ENCODE data around the gene MGAT2.
"Not testable (repeated sequence)": the region's sequence is repeated elsewhere in the genome, so short reads cannot be mapped to it uniquely, and the experiment has no call there.

The MGAT2 gene

GRCh38 chr14:49581209-49582112 lies 39.1 kb upstream of the MGAT2 start:
- H3K27ac ChIP-seq: no peak overlapping the region
- H3K9ac ChIP-seq: no peak overlapping the region
- no peak overlapping the region for H2AFZ ChIP-seq (ENCODE audit: low read depth)
- no peak overlapping the region for H3K4me3 ChIP-seq (IDR thresholded peaks at IDR 0.05; ENCODE audit: insufficient read depth, low read depth, low read length)
- peaks cover 42% of the 10 kb centered on the region for H3K79me2 ChIP-seq (ENCODE audit: insufficient read depth, low read depth)
- TF ChIP-seq CTCF (conservative IDR thresholded peaks at IDR 0.05; ENCODE audit: low read depth, low read length): no peak
- peaks cover 4% of the 10 kb centered on the region; the same call in 1 of the 2 replicates for H3K36me3 ChIP-seq (ENCODE audit: insufficient read depth)
- H4K20me1 ChIP-seq (ENCODE audit: insufficient read depth): peaks cover 5% of the 10 kb centered on the region
- H3K27me3 ChIP-seq (ENCODE audit: insufficient read depth, low read depth): no peaks in the 10 kb centered on the region
- no peak overlapping the region for H3K4me2 ChIP-seq
- H3K4me1 ChIP-seq (ENCODE audit: low read depth, poor library complexity, severe bottlenecking): peaks cover 21% of the 10 kb centered on the region

- peaks cover 5% of the 10 kb centered on the region for H4K20me1 ChIP-seq (ENCODE audit: insufficient read depth)
- TF ChIP-seq CTCF (conservative IDR thresholded peaks at IDR 0.05; ENCODE audit: low read depth, low read length): no peak
- peaks cover 42% of the 10 kb centered on the region for H3K79me2 ChIP-seq (ENCODE audit: insufficient read depth, low read depth)
- H3K4me1 ChIP-seq (ENCODE audit: low read depth, poor library complexity, severe bottlenecking): peaks cover 25% of the 10 kb centered on the region
- peaks cover 4% of the 10 kb centered on the region; the same call in 1 of the 2 replicates for H3K36me3 ChIP-seq (ENCODE audit: insufficient read depth)
- H3K4me2 ChIP-seq: no peak overlapping the region
- H3K9ac ChIP-seq: no peak overlapping the region
- H2AFZ ChIP-seq (ENCODE audit: low read depth): no peak overlapping the region
- H3K27me3 ChIP-seq (ENCODE audit: insufficient read depth, low read depth): no peaks in the 10 kb centered on the region
- no peak overlapping the region for H3K4me3 ChIP-seq (IDR thresholded peaks at IDR 0.05; ENCODE audit: insufficient read depth, low read depth, low read length)
- no peak overlapping the region for H3K27ac ChIP-seq
Observed at GRCh38 chr14:49582113-49582977, 38.3 kb upstream of the MGAT2 start.

DNA sequence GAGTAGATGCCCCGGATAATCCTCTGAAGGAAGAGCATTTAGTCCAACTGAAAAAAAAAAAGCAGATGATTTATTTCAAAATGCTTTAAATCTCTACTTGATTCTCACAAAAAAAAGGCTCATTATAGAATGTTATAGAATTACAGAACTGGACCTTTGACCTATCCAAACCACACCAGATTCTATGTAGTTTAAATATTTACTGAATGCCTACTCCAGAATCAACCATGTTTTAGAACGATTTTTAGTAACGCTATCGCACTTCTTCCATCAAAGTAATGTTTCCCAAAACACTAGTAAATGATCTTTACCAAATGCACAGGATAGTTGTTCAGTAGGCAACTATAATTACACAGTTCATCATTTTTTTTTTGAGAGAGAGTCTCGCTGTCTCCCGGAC lies 37.0 kb upstream of the MGAT2 start:
- Histone ChIP-seq H3K27me3 (ENCODE audit: insufficient read depth, low read depth) (no peaks in the 10 kb centered on the region), H3K79me2 (ENCODE audit: insufficient read depth, low read depth) (peaks cover 42% of the 10 kb centered on the region), H2AFZ (ENCODE audit: low read depth) (no peak overlapping the region), H3K9ac (no peak overlapping the region), H3K4me2 (no peak overlapping the region), H3K4me3 (IDR thresholded peaks at IDR 0.05; ENCODE audit: insufficient read depth, low read depth, low read length) (no peak overlapping the region), H3K36me3 (ENCODE audit: insufficient read depth) (peaks cover 4% of the 10 kb centered on the region; the same call in 1 of the 2 replicates), H3K4me1 (ENCODE audit: low read depth, poor library complexity, severe bottlenecking) (peaks cover 26% of the 10 kb centered on the region), H3K27ac (no peak overlapping the region), H4K20me1 (ENCODE audit: insufficient read depth) (peaks cover 5% of the 10 kb centered on the region)
- TF ChIP-seq CTCF (conservative IDR thresholded peaks at IDR 0.05; ENCODE audit: low read depth, low read length): no peak

DNA sequence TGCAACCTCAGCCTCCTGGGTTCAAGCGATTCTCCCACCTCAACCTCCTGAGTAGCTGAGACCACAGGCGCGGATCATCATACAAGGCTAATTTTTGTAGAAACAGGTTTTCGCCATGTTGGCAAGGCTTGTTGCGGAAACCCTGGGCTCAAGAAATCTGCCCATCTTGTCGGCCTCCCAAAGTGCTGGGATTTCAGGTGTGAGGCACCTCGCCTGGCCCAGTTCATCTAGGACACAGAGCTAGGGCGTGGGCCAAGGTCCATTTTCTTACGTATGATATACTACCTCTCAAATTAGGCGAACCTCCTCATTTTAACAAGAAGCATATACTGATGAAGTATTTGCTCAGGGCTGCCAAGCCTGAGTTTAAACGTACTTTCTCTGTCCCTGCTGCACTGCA lies 36.5 kb upstream of the MGAT2 start:
- no peaks in the 10 kb centered on the region for H3K27me3 ChIP-seq (ENCODE audit: insufficient read depth, low read depth)
- H4K20me1 ChIP-seq (ENCODE audit: insufficient read depth): peaks cover 5% of the 10 kb centered on the region
- peaks cover 42% of the 10 kb centered on the region for H3K79me2 ChIP-seq (ENCODE audit: insufficient read depth, low read depth)
- H3K4me3 ChIP-seq (IDR thresholded peaks at IDR 0.05; ENCODE audit: insufficient read depth, low read depth, low read length): no peak overlapping the region
- H3K4me1 ChIP-seq (ENCODE audit: low read depth, poor library complexity, severe bottlenecking): peaks cover 26% of the 10 kb centered on the region
- H2AFZ ChIP-seq (ENCODE audit: low read depth): no peak overlapping the region
- no peak for TF ChIP-seq CTCF (conservative IDR thresholded peaks at IDR 0.05; ENCODE audit: low read depth, low read length)
- H3K36me3 ChIP-seq (ENCODE audit: insufficient read depth): peaks cover 4% of the 10 kb centered on the region; the same call in 1 of the 2 replicates
- H3K9ac ChIP-seq: no peak overlapping the region
- H3K4me2 ChIP-seq: peak overlapping the region; percentile 37; the same call in 1 of the 2 replicates
- H3K27ac ChIP-seq: no peak overlapping the region

DNA sequence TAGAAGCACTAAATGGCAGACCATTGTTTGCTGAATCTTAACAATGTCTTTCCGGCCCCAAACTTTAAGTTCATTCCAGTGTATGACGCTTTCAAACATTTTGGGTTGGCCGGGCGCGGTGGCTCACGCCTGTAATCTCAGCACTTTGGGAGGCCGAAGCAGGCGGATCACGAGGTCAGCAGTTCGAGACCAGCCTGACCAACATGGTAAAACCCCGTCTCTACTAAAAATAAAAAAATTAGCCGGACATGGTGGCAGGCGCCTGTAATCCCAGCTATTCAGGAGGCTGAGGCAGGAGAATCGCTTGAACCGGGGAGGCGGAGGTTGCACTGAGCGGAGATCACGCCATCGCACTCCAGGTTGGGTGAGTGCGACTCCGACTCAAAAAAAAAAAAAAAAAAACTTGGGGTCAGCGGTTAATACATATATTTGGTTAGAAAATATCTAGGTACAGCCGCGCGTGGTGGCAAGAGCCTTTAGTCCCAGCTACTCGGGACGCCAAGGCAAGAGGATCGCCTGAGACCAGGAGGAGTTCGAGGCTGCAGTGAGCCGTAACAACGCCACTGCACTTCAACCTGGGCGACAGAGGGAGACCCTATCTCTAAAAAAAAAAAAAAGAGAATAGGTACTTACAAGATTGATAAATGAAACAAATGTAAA lies 35.5 kb upstream of the MGAT2 start:
- not testable (repeated sequence) for H3K27me3 ChIP-seq (ENCODE audit: insufficient read depth, low read depth); H2AFZ ChIP-seq (ENCODE audit: low read depth); H3K36me3 ChIP-seq (ENCODE audit: insufficient read depth); H3K4me3 ChIP-seq (IDR thresholded peaks at IDR 0.05; ENCODE audit: insufficient read depth, low read depth, low read length); H4K20me1 ChIP-seq (ENCODE audit: insufficient read depth)
- peaks cover 26% of the 10 kb centered on the region for H3K4me1 ChIP-seq (ENCODE audit: low read depth, poor library complexity, severe bottlenecking)
- peak overlapping the region; percentile 37 for H3K4me2 ChIP-seq
- peak overlapping the region; percentile 96 for H3K9ac ChIP-seq
- H3K27ac ChIP-seq: peak overlapping the region; percentile 92
- peaks cover 42% of the 10 kb centered on the region for H3K79me2 ChIP-seq (ENCODE audit: insufficient read depth, low read depth)
